ENCODE data around the gene ZNF783.
A peak's percentile ranks its signal among the peaks of the same experiment; 100 is the strongest.
"Not testable (repeated sequence)": the region's sequence is repeated elsewhere in the genome, so short reads cannot be mapped to it uniquely, and the experiment has no call there.

Gene ZNF783

DNA sequence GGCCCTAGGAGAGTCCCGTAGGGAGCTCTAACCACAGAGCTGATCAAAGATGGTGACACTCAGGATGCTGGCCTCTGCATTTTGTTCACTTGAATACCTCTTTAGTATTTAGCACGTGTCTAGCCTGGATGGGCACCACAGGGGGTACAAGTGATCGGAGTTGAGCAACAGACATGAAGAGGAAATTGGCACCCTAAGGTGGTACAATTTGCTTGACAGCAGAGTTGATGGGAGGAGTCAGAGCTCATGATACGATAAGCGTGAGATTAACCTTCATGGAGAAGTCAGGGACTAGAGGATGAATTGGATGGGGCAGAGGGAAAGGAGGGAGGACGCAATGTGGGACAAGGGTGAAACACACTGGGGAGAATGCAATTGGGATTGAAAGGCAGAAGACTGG lies 32.5 kb upstream of the ZNF783 start:
- Mint-ChIP-seq H3K36me3 (peaks cover 34% of the 10 kb centered on the region), H3K4me1 (peaks cover 31% of the 10 kb centered on the region), H3K9me3 (no peaks in the 10 kb centered on the region), H3K27ac (peak overlapping the region; percentile 86), H3K4me3 (no peak overlapping the region)
- DNase-seq (ENCODE audit: low spot score in 2 of 2) (no peak), ATAC-seq (peak; percentile 3)

DNA sequence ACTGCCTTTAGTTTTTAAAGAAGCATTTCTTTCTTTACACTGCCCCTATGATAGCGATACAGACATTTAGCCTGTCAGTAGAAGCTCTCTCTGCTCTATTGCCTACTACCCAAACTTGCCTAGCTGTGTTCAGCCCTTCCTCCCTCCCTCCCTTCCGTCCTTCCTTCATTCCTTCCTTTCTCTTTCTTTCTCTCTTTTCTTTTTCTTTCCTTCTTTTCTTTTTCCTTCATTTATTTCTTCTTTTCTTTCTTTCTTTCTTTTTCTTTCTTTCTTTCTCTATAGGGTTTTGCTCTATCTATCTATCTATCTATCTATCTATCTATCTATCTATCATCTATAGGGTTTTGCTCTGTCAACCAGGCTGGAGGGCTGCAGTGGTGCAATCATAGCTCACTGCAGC lies 29.6 kb upstream of the ZNF783 start:
- H3K4me1 Mint-ChIP-seq: peaks cover 26% of the 10 kb centered on the region
- peak overlapping the region; percentile 36 for H3K27ac Mint-ChIP-seq
- peaks cover 14% of the 10 kb centered on the region for H3K36me3 Mint-ChIP-seq
- ATAC-seq (no peak), DNase-seq (ENCODE audit: low spot score in 2 of 2) (no peak)
- no peak overlapping the region for H3K4me3 Mint-ChIP-seq
- H3K9me3 Mint-ChIP-seq: no peaks in the 10 kb centered on the region

DNA sequence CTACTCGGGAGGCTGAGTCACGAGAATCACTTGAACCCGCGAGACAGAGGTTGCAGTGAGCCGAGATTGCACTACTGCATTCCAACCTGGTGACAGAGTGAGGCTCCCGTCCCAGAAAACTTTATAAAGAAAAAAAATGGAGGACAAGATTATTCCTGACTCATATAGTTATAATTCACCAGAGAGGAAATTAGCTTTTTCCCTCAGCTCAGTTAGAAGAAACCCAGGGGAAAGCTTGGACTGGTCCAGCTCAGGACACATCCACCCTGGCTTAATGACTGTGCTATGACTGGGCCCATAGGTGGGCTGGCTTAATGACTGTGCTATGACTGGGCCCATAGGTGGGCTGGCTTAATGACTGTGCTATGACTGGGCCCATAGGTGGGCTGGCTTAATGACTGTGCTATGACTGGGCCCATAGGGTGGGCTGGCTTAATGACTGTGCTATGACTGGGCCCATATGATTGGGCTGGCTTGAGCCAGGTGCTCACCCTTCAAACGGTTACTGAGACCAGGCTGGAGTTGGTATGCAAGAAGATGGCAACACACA lies 28.3 kb upstream of the ZNF783 start:
- H3K4me3 Mint-ChIP-seq; DNase-seq (ENCODE audit: low spot score in 2 of 2); H3K9me3 Mint-ChIP-seq: not testable (repeated sequence)
- Mint-ChIP-seq H3K36me3 (peaks cover 13% of the 10 kb centered on the region), H3K4me1 (peaks cover 35% of the 10 kb centered on the region), H3K27ac (peak overlapping the region; percentile 12)
- ATAC-seq: peak; percentile 74

DNA sequence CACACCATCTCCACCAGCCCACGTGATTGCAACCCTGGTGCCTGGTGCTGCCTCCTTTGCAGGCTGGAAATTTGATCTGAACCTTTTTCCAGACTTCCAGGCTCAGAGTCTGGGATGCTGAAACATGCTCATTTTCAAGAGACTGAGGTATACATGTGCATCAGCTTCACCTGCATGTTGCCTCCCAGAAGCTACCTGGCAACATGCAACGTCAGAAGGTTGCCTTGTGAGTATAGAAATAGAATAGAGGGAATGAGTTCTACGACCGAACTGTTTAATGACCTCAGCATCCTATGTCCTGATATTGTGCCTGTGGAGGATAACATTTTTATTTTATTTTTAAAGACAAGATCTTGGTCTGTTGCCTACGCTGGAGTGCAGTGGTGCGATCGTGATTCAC lies 24.5 kb upstream of the ZNF783 start:
- DNase-seq (ENCODE audit: low spot score in 2 of 2): no peak
- Mint-ChIP-seq H3K36me3 (peaks cover 25% of the 10 kb centered on the region), H3K9me3 (peaks cover 1% of the 10 kb centered on the region), H3K4me1 (peaks cover 39% of the 10 kb centered on the region), H3K4me3 (no peak overlapping the region), H3K27ac (no peak overlapping the region)
- ATAC-seq: no peak

DNA sequence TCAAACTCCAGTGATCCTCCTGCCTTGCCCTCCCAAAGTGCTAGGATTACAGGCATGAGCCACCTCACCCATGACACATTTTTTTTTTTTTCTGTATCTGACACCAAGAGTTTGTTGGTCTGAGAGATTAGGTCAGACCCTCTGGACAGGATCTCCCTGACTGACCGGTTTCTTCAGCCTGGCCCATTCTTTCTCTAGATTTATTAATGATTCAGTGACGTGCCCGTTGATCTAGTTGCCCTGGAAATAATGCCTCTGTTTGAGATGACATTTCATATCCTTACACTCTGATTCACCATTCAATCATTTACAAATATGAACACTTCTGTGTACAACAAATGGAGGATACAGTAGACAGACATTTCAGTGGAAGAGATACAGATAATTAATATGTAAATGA lies 23.9 kb upstream of the ZNF783 start:
- DNase-seq (ENCODE audit: low spot score in 2 of 2): no peak
- Mint-ChIP-seq H3K27ac (peak overlapping the region; percentile 94), H3K4me1 (peaks cover 39% of the 10 kb centered on the region), H3K9me3 (peaks cover 6% of the 10 kb centered on the region), H3K36me3 (peaks cover 31% of the 10 kb centered on the region), H3K4me3 (peak overlapping the region; percentile 88)
- peak; percentile 36 for ATAC-seq

DNA sequence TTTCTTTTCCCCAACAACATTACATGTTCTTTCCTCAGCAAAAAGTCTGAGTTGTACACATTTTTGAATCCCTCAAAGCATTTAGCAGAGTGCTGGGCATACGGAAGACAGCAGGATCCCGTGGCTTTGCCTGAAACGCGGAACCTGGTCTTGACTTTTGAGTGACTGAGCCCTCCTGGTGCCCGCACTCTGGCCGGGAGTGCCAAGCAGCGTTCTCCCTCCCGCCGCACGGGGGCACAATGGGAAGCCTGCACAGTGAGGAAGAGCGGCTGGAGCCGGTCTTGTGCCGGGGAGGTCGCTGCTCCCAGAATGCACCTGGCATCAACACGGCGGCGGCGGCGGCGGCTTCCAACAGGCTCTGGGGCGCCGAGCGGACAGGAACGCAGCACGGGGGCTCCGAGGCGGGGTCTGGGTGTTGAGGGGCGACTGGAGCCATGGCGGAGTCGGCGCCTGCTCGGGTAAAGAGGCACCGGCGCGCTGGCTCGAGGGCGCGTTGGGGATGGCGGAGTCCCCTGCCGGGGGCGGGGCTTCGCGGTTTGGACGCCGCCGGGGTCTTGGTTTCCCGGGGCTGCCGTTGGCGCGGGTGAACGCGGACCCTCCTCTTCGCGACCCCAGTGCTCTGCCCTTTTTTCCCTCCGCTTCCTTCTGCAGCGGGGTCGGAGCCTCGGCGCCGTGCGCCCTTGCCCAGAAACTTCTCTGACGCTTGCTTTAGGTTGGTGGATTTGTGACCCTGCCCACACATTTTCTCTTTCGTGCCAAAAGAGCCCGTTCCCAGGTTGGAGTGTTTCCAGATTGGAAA lies 22.5 kb upstream of the ZNF783 start, which contains the start of gene ZNF212:
Gene ZNF212 (plus strand): TSS at position 307 of the 799 bp plus-strand sequence. CDS start 128 bp downstream, at position 435.
- Mint-ChIP-seq H3K27ac (peak within 1 kb of the TSS; percentile 94), H3K4me1 (peaks cover 36% of the 10 kb centered on the region), H3K36me3 (peaks cover 31% of the 10 kb centered on the region), H3K4me3 (peak within 1 kb of the TSS; percentile 88), H3K9me3 (peaks cover 6% of the 10 kb centered on the region)
- DNase-seq (ENCODE audit: low spot score in 2 of 2) (peak; percentile 79 to 92), ATAC-seq (peak; percentile 99)

DNA sequence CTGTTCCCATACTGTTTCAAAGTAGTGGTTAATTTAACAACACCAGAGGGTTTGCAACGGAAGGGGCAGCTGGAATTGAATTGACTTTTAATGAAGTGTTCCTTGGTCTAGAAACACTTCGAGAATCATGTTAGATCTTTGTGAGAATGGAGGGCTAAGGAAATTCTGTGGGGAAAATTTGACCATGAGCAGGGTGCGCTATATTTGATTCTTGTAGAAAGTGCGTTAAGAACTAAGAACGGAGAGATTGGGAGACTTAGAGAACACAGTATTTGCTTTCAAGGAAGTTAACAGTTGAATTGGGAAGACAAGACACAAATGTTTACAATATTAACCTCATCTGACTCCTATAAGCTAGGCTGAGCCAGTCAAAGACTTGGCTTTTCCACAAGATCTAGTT lies 21.4 kb upstream of the ZNF783 start:
- no peak for DNase-seq (ENCODE audit: low spot score in 2 of 2)
- no peak for ATAC-seq
- Mint-ChIP-seq H3K4me1 (peaks cover 44% of the 10 kb centered on the region), H3K36me3 (peaks cover 34% of the 10 kb centered on the region), H3K27ac (peak overlapping the region; percentile 94), H3K4me3 (peak overlapping the region; percentile 88), H3K9me3 (peaks cover 6% of the 10 kb centered on the region)

DNA sequence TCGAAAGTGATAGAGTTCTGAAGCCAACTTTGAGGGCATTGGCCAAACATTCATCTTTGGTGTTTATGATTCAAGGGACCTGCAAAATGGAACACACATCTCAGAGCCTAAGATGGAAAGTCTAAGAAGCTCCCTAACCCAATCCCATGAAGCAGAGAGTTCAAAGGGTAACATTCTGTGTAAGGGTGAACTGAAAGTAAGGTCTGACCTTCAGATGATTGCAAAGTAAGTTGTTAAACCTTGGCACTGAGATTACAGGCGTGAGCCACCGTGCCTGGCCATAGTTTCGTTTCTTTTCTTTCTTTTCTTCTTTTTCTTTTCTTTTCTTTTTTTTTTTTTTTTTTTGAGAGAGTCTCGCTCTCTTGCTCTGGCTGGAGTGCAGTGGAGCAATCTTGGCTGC lies 20.3 kb upstream of the ZNF783 start:
- H3K9me3 Mint-ChIP-seq: peaks cover 6% of the 10 kb centered on the region
- peaks cover 52% of the 10 kb centered on the region for H3K4me1 Mint-ChIP-seq
- no peak for ATAC-seq
- DNase-seq (ENCODE audit: low spot score in 2 of 2): no peak
- no peak overlapping the region for H3K27ac Mint-ChIP-seq
- H3K4me3 Mint-ChIP-seq: peak overlapping the region; percentile 88
- peaks cover 41% of the 10 kb centered on the region for H3K36me3 Mint-ChIP-seq

DNA sequence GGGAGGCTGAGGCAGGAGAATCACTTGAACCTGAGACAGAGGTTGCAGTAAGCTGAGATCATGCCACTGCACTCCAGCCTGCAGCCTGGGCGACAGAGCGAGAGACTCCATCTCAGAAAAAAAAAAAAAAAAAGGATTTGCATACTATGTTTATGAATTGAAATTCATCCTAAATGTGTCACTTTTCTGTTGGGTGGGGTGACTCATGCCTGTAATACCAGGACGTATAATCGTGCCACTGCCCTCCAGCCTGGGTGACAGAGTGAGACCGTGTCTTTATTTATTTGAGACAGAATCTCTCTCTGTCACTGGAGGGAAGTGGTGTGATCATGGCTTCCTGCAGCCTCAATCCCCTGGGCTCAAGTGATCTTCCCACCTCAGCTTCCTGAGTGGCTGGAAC lies 16.8 kb upstream of the ZNF783 start:
- Mint-ChIP-seq H3K9me3 (peaks cover 6% of the 10 kb centered on the region), H3K4me1 (peaks cover 57% of the 10 kb centered on the region), H3K27ac (peak overlapping the region; percentile 94), H3K36me3 (peaks cover 65% of the 10 kb centered on the region), H3K4me3 (peak overlapping the region; percentile 62)
- ATAC-seq (peak; percentile 95), DNase-seq (ENCODE audit: low spot score in 2 of 2) (no peak)

DNA sequence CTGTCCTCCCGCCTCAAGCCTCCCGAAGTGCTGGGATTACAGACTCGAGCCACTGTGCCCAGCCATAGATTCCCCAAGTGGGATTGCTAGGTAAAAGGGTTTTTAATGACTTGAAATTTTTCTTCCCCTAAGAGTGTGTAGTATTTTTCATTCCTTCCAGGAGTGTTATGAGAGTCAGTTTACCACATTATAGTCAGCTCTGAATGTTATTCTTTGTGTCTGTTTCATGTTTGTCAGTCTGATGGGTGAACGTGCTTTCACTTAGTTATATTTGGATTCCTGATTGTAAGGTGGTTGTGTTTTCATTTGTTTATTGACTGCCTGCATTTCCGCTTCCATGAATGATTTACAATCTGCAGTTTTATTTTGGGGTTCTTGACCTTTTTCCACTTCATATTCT lies 16.3 kb upstream of the ZNF783 start:
- Mint-ChIP-seq H3K4me3 (peak overlapping the region; percentile 62), H3K27ac (peak overlapping the region; percentile 94), H3K36me3 (peaks cover 65% of the 10 kb centered on the region), H3K9me3 (peaks cover 6% of the 10 kb centered on the region), H3K4me1 (peaks cover 52% of the 10 kb centered on the region)
- DNase-seq (ENCODE audit: low spot score in 2 of 2) (no peak), ATAC-seq (peak; percentile 81)

DNA sequence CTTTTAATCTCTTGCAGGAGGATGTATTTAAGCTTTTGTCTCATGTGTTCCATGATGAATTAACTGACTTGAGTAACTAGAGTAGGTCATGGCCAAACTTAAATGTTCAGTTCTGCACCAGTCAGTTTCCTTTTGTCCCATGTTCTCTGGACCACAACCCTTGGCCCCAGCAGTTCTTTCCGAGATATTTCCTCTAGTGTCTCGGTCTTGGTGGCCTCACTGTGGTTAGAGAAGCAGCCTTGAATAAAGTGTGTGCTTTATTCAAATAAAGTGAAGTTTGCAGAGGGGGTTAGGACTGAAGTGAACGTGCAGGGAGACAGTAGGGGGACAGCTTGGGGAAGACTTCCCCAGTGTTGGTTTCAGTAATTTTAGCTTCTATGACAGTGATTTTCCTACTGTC lies 13.2 kb upstream of the ZNF783 start:
- no peaks in the 10 kb centered on the region for H3K9me3 Mint-ChIP-seq
- no peak for DNase-seq (ENCODE audit: low spot score in 2 of 2)
- peaks cover 41% of the 10 kb centered on the region for H3K4me1 Mint-ChIP-seq
- ATAC-seq: peak; percentile 56
- H3K27ac Mint-ChIP-seq: peak overlapping the region; percentile 87
- H3K36me3 Mint-ChIP-seq: peaks cover 78% of the 10 kb centered on the region
- H3K4me3 Mint-ChIP-seq: peak overlapping the region; percentile 33

DNA sequence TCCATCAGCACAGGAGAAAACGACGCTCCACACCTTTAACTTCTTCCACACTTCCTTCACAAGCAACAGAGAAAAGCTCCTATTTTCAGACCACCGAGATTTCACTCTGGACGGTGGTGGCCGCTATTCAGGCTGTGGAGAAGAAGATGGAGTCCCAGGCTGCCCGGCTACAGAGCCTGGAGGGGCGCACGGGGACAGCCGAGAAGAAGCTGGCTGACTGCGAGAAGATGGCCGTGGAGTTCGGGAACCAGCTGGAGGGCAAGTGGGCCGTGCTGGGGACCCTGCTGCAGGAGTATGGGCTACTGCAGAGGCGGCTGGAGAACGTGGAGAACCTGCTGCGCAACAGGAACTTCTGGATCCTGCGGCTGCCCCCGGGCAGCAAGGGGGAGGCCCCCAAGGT lies 11.8 kb upstream of the ZNF783 start:
- H3K9me3 Mint-ChIP-seq; DNase-seq (ENCODE audit: low spot score in 2 of 2); H3K4me3 Mint-ChIP-seq; ATAC-seq: not testable (repeated sequence)
- peak overlapping the region; percentile 67 for H3K27ac Mint-ChIP-seq
- H3K4me1 Mint-ChIP-seq: peaks cover 33% of the 10 kb centered on the region
- peaks cover 92% of the 10 kb centered on the region for H3K36me3 Mint-ChIP-seq

DNA sequence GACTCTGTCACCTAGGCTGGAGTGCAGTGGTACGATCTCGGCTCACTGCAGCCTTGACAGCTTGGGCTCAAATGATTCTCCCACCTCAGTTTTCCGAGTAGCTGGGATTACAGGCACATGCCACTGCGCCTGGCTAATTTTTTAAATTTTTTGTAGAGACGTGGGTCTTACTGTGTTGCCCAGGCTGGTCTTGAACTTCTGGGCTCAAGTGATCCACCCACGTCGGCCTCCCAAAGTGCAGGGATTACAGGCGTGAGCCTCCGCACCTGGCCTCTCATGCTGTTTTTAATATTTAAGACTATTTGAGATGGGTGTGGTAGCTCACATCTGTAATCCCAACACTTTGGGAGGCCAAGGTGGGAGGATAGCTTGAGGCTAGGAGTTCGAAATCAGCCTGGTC lies 10.5 kb upstream of the ZNF783 start:
- H3K9me3 Mint-ChIP-seq; ATAC-seq; DNase-seq (ENCODE audit: low spot score in 2 of 2); H3K4me3 Mint-ChIP-seq: not testable (repeated sequence)
- Mint-ChIP-seq H3K4me1 (peaks cover 22% of the 10 kb centered on the region), H3K27ac (peak overlapping the region; percentile 69), H3K36me3 (peaks cover 93% of the 10 kb centered on the region)

DNA sequence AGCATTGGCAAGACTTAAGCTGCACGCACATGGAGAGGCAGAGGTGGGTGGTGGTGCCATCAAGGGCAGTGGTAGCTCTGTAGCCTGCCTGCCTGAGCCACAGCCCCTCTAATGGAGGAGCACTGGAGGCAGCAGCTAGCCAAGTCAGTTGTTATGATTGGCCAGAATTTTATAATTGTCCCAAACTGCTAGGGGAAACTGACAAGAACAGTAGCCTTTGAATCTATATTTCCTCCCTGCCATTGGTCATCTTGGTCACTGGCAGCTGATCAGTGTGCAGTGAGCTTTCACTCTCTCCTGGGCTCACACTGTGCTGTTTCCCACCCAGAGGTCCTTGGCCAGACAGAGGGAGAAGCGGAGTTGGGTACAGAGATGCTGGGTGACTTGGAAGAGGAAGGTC lies 9.6 kb upstream of the ZNF783 start:
- Mint-ChIP-seq H3K4me1 (peaks cover 22% of the 10 kb centered on the region), H3K27ac (peak overlapping the region; percentile 69), H3K9me3 (no peaks in the 10 kb centered on the region), H3K36me3 (peaks cover 86% of the 10 kb centered on the region), H3K4me3 (no peak overlapping the region)
- ATAC-seq: no peak
- DNase-seq (ENCODE audit: low spot score in 2 of 2): no peak

DNA sequence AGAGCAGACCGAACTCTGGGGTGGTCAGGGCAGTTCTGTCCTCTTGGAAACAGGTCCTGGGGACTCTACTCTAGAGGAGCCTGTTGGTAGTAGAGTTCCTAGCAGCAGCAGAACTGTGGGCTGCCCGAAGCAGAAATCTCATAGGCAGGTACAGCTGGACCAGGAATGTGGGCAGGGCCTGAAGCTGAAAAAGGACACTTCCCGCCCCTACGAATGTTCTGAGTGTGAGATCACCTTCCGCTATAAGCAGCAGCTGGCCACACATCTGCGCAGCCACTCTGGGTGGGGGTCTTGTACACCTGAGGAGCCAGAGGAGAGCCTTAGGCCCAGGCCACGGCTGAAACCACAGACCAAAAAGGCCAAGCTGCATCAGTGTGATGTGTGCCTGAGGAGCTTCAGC lies 8.3 kb upstream of the ZNF783 start:
- peaks cover 9% of the 10 kb centered on the region for H3K4me1 Mint-ChIP-seq
- H3K4me3 Mint-ChIP-seq: no peak overlapping the region
- peaks cover 75% of the 10 kb centered on the region for H3K36me3 Mint-ChIP-seq

More for the DNA sequence above, 8.3 kb upstream of the ZNF783 start:
- ATAC-seq (no peak), DNase-seq (ENCODE audit: low spot score in 2 of 2) (no peak)
- Mint-ChIP-seq H3K27ac (no peak overlapping the region), H3K9me3 (no peaks in the 10 kb centered on the region)

Measured in stimulated activated effector memory CD8-positive, alpha-beta T cell treated with anti-CD3 and anti-CD28 coated beads, Interleukin-12 subunit alpha, Interleukin-12 subunit beta, amount 100 ng/mL, for 72 hours (primary cell).